Hematopoietic multipotent progenitor cell treated with erythropoietin and hydrocortisone succinate and interleukin-3 and kit ligand, for 8 days (in vitro differentiated cells): ENCODE results near the gene EXOSC3.
"Not testable (repeated sequence)": the region's sequence is repeated elsewhere in the genome, so short reads cannot be mapped to it uniquely, and the experiment has no call there.

Experiments
- DNase-seq: peaks from one replicate; pipeline ENCODE4 v3.0.0-alpha.2; 2015

Gene EXOSC3

GRCh38 chr9:37775216-37775919, 9.5 kb downstream of the EXOSC3 start:
- DNase-seq = no peak

- no peak for DNase-seq
These were observed 14.9 kb downstream of the EXOSC3 start for GRCh38 chr9:37769995-37770394.

DNA sequence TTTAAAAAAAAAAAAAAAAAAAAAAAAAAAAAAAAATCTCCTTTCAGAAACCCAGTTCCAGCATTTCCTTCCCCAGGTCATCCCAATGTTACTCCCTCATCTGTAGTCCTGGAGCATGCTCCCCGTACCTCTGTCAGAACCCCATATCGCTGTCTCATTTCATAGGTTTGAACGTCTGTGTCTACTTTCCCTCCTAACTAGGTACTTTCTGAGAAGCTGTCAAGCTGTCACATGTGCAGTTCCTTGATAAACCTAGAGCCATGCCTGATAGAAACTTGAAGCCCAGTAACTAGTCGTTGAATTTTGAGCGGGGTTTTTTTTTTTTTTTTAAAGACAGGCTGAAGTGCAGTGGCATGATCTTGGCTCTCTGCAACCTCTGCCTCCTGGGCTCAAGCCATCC, 15.6 kb downstream of the EXOSC3 start:
- peak; percentile 78 for DNase-seq

DNA sequence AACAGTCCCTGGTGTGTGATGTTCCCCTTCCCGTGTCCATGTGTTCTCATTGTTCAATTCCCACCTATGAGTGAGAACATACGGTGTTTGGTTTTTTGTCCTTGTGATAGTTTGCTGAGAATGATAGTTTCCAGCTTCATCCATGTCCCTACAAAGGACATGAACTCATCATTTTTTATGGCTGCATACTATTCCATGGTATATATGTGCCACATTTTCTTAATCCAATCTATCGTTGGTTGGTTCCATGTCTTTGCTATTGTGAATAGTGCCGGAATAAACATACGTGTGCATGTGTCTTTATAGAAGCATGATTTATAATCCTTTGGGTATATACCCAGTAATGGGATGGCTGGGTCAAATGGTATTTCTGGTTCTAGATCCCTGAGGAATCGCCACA, 19.6 kb downstream of the EXOSC3 start:
- DNase-seq = not testable (repeated sequence)

DNA sequence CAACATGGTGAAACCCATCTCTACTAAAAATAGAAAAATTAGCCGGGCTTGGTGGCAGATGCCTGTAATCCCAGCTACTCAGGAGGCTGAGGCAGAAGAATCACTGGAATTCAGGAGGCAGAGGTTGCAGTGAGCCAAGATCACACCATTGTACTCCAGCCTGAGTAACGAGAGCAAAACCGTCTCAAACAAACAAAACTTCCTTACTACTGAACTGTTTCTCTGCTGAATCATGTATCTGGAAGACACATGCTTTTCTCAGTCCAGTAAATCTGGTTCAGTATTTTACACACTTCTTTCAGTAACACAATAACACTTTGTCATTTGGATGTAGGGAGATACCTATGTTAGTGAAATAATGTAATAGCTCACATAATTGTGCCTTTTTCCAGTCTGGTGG, 23.4 kb downstream of the EXOSC3 start:
- DNase-seq = no peak

DNA sequence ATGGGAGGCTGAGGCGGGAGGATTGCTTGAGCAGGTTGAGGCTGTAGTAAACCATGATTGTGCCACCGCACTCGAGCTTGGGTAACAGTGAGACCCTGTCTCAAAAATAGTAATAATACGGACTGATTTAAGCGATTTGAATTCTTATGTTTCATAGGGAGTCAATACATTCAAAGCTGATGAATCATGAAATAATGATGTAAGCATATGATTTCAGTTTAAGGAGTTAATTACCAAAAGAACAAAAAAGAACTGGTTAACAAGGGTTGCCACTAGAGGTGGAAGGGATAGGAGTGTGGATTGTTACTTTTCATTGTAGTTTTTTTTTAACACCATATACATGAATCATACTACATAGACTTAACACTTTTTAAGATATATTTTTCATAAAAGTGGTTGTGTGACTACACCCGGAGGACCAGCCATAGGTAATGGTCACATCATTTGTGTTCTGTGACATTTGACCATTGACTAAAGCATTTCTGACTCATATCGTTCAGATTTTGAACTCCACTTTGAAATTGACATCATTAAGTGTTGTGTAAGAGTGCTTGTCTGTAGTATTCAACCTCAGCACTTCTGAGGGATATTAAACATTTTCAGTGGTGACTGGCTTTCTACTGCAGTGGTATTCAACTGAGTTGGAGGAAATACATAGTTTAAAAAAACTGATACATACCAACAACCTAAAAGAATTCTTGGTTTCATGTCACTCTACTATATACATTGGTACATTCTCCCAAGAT, 24.3 kb downstream of the EXOSC3 start:
- no peak for DNase-seq

DNA sequence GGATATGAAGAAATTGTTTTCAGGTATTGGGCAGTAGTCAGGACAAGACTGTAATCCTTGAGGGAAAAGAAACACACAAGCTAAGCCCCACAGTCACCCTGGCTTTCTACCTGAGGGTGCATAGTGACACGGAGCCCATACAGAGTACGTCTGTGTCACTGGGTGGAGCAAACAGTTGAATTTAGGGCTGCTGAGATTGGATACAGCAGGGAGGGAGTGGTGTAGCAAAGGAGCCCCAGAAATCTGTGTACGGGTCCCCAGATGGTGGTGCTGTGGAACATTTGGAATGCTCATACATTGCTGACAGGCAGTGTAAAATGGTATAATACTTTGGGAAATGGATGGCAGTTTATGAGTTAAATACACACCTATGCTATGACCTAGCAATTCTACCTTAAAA, 26.1 kb downstream of the EXOSC3 start:
- DNase-seq = no peak

- peak; percentile 76 for DNase-seq
These were observed 31.2 kb downstream of the EXOSC3 start, which contains the start of gene TRMT10B for GRCh38 chr9:37753489-37754190. Gene TRMT10B, plus strand, starts transcription at chr9:37753805. Its CDS starts 8,127 bp downstream, at chr9:37761932.

DNA sequence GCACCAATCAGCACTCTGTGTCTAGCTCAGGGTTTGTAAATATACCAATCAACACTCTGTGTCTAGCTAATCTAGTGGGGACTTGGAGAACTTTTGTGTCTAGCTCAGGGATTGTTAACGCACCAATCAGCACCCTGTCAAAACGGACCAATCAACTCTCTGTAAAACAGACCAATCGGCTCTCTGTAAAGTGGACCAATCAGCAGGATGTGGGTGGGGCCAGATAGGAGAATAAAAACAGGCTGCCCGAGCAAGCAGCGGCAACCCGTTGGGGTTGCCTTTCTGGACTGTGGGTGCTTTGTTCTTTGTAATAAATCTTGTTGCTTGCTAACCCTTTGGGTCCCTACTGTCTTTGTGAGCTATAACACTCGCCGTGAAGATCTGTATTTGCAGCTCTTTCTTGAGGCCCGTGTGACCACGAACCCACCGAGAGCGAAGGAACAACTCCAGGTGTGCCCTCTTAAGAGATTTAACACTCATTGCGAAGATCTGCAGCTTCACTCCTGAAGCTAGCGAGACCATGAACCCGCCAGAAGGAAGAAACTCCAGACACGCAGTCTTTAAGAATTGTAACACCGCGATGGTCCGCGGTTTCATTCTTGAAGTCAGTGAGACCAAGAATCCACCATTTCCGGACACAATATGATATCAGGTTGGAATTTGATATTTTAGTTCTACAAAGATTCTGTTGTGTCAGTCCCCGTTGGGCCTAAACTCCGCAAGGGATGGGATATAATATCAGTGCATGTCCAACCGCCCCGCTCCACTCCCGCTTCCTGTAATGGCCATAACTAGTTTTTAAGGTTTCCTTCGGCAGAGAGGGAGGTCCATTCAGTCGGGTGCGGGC, 32.0 kb downstream of the EXOSC3 start:
- DNase-seq = no peak

- not testable (repeated sequence) for DNase-seq
These were observed 32.8 kb downstream of the EXOSC3 start for GRCh38 chr9:37752112-37752511.

DNA sequence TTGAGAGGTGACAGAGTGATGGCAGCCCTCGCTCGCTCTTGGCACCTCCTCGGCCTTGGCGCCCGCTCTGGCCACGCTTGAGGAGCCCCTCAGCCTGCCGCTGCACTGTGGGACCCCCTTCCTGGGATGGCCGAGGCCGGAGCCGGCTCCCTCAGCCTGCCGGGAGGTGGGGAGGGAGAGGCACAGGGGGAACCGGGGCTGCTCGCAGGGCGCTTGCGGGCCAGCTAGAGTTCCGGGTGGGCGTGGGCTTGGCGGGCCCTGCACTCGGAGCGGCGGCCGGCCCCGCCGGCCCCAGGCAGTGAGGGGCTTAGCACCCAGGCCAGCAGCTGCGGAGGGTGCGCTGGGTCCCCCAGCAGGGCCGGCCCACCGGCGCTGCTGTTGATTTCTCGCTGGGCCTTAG, 33.2 kb downstream of the EXOSC3 start:
- DNase-seq = not testable (repeated sequence)

- no peak for DNase-seq
These were observed 33.7 kb downstream of the EXOSC3 start for GRCh38 chr9:37751186-37751585.

DNA sequence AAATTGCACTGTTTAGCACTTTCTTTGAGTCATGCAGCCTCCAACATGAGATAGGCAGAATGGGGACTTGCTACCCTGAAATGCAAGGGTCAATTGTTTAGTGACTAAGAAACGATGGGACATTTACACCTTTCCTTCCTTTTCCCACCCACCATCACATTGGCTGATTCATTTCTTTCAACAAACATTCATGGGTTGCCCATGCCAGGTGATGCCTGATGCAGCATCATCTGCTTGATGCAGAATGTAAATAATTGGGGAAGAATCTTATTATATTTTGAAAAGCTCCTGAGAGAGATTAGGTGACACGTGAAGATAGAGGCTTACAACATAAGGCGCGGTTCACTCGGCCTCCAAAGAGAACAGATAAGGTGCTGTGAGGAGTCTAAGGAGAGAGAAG, 35.7 kb downstream of the EXOSC3 start:
- no peak for DNase-seq

DNA sequence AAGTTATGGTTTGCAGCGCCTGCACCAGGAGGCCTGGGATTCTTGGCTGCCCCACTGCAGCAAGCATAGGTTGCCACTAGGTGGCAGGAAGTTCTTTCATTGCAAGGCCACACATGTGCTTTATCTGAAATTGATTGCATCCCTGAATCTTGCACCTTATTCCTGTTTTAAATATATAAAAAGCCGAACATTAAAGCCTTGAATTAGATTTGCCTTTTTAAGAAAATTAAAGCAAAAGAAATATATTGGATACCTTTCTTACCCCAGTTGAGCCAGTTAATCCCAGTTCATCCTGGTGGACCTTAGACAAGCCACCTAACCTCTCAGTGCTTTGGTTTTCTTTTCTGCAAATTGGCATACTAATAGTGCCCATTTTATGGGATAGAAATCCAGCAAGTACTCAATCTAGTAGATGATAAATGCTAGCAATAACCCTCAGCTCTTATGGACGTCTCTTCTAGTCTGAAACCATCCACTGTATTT, 37.6 kb downstream of the EXOSC3 start:
- DNase-seq = peak; percentile 79

GRCh38 chr9:37746448-37747270, 38.2 kb downstream of the EXOSC3 start:
- no peak for DNase-seq

DNA sequence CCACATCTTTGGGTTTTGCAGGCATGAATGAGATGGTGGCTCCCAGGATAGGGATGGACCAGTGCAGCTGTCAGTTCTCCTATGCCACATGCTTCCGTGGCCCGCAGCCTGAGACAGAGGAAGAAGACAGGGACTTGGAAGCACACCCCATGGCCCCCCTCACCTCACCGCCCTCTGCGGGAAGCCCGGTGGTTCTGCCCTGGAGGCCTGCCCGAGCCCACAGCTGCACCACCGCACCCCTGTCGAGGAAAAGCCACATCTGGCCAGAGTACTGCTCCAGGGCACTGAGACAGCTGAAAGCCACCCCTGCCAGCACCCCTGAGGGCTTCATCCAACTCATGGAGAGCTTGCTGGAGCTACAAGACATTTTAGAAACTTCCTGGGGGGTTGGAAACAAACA, 38.9 kb downstream of the EXOSC3 start:
- no peak for DNase-seq

DNA sequence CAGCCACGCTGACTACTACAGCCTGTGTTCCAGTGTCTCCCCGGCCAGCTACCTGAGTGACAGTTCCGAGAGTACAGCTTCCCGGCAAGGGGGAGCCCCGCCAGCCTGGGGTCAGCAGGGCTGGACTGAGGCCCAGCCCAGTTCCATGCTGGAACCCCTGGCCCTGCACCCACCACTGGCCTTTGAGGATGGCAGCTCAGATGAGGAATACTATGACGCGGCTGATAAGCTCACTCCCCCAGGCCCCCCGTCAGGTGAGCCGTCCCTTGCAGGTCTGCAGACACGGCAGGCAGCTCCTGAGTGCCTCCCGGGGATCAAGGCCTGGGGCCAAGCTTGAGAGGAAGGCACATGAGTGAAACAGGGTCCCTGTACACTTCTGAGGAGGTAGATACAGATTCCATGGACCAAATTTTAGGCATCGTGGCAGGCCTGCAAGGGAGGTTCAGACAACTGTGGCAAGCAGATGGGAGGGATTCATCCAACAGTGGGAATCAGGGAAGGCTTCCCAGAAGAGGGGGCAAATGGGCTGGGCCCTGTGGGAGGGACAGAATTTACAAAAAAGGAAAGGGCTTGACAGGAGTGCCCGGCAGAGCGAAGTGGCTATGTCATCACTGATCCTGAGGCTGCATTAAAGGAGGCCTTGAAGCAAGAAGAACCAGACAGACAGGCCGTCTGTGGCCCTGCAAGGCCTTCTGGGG, 44.1 kb downstream of the EXOSC3 start:
- DNase-seq = no peak

DNA sequence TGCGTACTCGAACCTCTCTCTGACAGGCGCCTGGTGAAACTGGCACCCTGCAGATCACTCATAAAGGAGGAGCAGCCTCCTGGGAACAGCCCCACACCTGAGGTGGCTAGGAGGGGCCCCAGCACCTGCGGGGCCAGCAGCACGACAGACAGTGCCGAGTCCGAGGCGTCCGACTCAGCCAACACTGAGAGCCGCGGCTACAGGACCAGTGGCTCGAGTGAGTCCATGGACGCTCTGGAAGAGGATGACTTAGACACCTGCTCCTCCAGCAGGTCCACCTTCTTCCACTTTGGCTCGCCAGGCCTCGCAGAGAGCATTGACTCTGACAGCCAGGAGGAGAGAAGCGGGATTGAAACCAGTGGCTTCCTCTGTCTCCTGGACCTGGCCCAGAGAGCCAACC, 44.7 kb downstream of the EXOSC3 start:
- no peak for DNase-seq

GRCh38 chr9:37739222-37739621, 45.6 kb downstream of the EXOSC3 start:
- DNase-seq = no peak

DNA sequence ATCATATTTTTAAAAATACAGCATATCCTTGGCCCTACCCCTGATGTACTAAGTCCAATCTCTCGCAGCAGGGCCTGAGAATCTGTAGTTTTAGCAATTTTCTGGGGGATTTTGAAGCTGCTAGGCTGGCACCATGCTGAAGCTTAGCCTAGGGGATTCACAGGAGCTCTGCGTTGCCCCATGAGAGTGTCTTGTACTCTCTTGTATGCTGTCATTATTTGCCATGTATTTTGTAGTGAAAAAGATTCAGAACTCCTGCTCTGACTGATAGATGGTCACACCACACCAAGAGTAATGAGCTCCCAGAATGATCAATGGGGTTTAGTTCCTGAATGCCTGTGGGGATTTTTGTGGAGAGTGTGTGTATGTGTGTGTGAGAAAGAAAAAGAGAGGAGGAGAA, 51.9 kb downstream of the EXOSC3 start:
- no peak for DNase-seq

GRCh38 chr9:37732086-37732741, 52.6 kb downstream of the EXOSC3 start:
- DNase-seq = no peak
